Right lobe of liver (tissue), 6 donors: ENCODE results near the gene GSG1L. TPM values are rescaled to one million over a fixed set of nuclear protein-coding genes. Genes with fewer than 3 reads are reported as not detected.

ENCODE experiments used
- ATAC-seq, 4 donors: fragments of 200-7000 bp; cut with Tn5 transposase; one replicate each; pipeline ENCODE4 v1.9.1; 2020; ENCODE audit warnings: mild to moderate bottlenecking in 4 of 4, moderate library complexity in 4 of 4
- DNase-seq, 3 donors: peaks; one replicate each; pipeline ENCODE4 v3.0.0-alpha.2; 2020
- H3K27ac ChIP-seq, 3 donors: fragments of 200-600 bp; one replicate each; pipeline ENCODE4 v1.8.0; 2022
- H3K27me3 ChIP-seq, 2 donors: fragments of 200-600 bp; one replicate each; pipeline ENCODE4 v1.8.0; 2022
- H3K36me3 ChIP-seq, 4 donors: fragments of 200-600 bp; sonication (generic) in 1 of 4; one replicate each; pipeline versions ENCODE4 v1.5.1 to v1.8.0; 2017 to 2022; ENCODE audit warnings: control low read depth in 1 of 4
- H3K4me1 ChIP-seq, 4 donors: fragments of 200-600 bp; sonication (generic) in 1 of 4; one replicate each; pipeline versions ENCODE4 v1.5.1 to v1.8.0; 2017 to 2022; ENCODE audit warnings: control low read depth in 1 of 4
- H3K4me3 ChIP-seq, 3 donors: fragments of 200-600 bp; one replicate each; pipeline ENCODE4 v1.8.0; 2022
- H3K9me3 ChIP-seq, 4 donors: fragments of 200-600 bp; sonication (generic) in 1 of 4; one replicate each; pipeline versions ENCODE4 v1.5.1 to v1.8.0; 2017 to 2022; ENCODE audit warnings: control low read depth in 1 of 4
- POLR2A ChIP-seq: fragments of 450-650 bp; IDR thresholded peaks from one replicate; pipeline ENCODE4 v1.6.1; 2017; ENCODE audit warnings: antibody characterized with exemption, mild to moderate bottlenecking
- WGBS: methylation state at CpG from one replicate; pipeline ENCODE4 v1.1.6; 2018; ENCODE audit warnings: low coverage, low lambda C conversion rate; ENCODE audit not compliant: insufficient coverage; ENCODE audit errors: missing lambda C conversion rate; 5-methylcytosine and 5-hydroxymethylcytosine counted together
- intact Hi-C, 2 donors: fragments of 100-400 bp; cut with DNase I; formaldehyde crosslinking; loops; one replicate each; pipeline versions ENCODE4 v1.11.2 to v1.14.1; 2022
- total RNA-seq, 6 experiments: library from RNA; depleted of rRNA in 2 of 6; stranded (reverse); fragments of >200 nt in 2 of 6; fragmentation: NEBNext Ultra II Directional in 3 of 6; extraction: Animal tissue kit (Norgen Biotek cat#: 25700) in 3 of 6; gene quantifications; one replicate each; pipeline versions ENCODE4 v1.1.0 to v1.2.4, GENCODE V29; 2016 to 2023
- TF ChIP-seq, protein P1 (sequence below), 4 donors: fragments of 200-600 bp in 3 of 4; fragments of 450-650 bp in 1 of 4; IDR thresholded peaks; one replicate each; pipeline versions ENCODE4 v1.5.1 to v1.8.0; 2016 to 2022; ENCODE audit warnings: antibody characterized with exemption in 4 of 4, mild to moderate bottlenecking in 2 of 4
- donor health status: DM: no; HTN: yes; CAD: no.
- donor health status: DM: no; HTN: no; CAD: no.
- donor health status: DM: no; HTN: no; CAD: no.
- donor health status: DM: no; HTN: yes; CAD: no.
- donor health status: DM: no; HTN: yes; CAD: no.

The GSG1L gene
- total RNA-seq, 6 experiments from 2014 or later: 0.33 TPM; not detected in 5

DNA sequence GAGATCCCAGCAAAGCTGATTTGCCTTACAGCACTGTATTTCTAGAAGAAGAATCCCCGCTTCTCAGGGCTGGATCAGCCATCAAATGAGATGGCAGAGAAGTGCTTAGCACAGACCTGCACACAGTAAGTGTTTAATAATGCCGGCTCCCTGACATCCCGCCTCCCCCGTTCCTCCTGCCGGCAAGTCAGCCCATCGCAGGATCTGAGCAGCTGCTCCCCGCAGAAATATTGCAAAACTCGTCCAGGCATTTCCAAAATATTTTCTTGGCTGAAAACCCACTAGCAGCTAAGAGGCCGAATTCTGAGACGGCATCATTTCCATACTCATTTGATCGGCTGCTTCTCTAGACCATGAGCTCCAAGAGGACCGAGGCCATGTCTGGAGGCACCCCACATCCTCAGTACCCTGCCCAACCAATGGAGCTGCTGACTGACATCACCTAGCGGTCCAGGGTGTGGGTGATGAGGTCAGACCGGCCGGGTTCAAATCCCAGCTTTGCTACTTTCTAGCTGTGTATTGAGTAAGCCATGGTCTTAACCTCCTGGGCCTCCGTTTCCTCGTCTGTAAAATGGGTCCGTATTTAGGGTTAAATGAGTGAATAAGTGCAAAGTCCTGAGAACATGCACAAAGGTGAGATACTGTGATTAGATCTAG lies 262.1 kb downstream of the GSG1L start:
- DNase-seq (no peak), ATAC-seq (no peak)
- no peak overlapping the region for H3K27ac ChIP-seq
- 56% methylated on average over 12 of the region's 18 CpGs for WGBS
- no peaks in the 10 kb centered on the region for H3K27me3 ChIP-seq
- H3K4me3 ChIP-seq: no peak overlapping the region
- H3K36me3 ChIP-seq: no peaks in the 10 kb centered on the region
- no peaks in the 10 kb centered on the region for H3K4me1 ChIP-seq
- no peak for TF ChIP-seq POLR2A
- TF ChIP-seq, protein P1, sequence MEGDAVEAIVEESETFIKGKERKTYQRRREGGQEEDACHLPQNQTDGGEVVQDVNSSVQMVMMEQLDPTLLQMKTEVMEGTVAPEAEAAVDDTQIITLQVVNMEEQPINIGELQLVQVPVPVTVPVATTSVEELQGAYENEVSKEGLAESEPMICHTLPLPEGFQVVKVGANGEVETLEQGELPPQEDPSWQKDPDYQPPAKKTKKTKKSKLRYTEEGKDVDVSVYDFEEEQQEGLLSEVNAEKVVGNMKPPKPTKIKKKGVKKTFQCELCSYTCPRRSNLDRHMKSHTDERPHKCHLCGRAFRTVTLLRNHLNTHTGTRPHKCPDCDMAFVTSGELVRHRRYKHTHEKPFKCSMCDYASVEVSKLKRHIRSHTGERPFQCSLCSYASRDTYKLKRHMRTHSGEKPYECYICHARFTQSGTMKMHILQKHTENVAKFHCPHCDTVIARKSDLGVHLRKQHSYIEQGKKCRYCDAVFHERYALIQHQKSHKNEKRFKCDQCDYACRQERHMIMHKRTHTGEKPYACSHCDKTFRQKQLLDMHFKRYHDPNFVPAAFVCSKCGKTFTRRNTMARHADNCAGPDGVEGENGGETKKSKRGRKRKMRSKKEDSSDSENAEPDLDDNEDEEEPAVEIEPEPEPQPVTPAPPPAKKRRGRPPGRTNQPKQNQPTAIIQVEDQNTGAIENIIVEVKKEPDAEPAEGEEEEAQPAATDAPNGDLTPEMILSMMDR (IDR thresholded peaks at IDR 0.05): no peak
- H3K9me3 ChIP-seq: no peaks in the 10 kb centered on the region
- intact Hi-C loops: no loop called here

GRCh38 chr16:27800817-27801216 lies 262.7 kb downstream of the GSG1L start:
- TF ChIP-seq, protein P1 (IDR thresholded peaks at IDR 0.05): no peak
- TF ChIP-seq POLR2A: no peak
- no peak overlapping the region for H3K27ac ChIP-seq
- H3K4me3 ChIP-seq: no peak overlapping the region
- no peaks in the 10 kb centered on the region for H3K27me3 ChIP-seq
- intact Hi-C loops: no loop called here
- DNase-seq (no peak), ATAC-seq (no peak)
- WGBS: 58% methylated on average over 9 of the region's 9 CpGs
- no peaks in the 10 kb centered on the region for H3K9me3 ChIP-seq
- H3K4me1 ChIP-seq: no peaks in the 10 kb centered on the region
- H3K36me3 ChIP-seq: no peaks in the 10 kb centered on the region

DNA sequence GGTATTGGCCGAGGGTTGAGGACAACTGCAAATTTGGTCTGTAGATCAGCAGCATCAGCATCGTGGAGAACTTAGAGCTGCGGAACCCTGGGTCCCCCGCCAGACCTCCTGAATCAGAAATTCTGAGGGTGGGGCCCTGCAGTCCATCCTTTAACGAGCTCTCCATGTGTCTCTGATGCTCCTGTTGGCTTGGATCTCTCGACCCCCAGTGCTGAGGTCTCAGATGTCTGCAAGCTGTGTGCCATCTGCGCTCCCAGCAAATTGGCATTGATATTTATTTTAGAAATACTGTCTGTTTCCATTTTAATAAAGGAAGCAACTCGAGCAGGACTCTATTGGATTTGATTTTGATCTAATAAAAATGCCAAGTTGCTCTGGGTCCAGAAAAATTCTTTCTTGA lies 263.6 kb downstream of the GSG1L start:
- Histone ChIP-seq H3K9me3 (no peaks in the 10 kb centered on the region), H3K27ac (no peak overlapping the region), H3K4me1 (no peaks in the 10 kb centered on the region), H3K4me3 (no peak overlapping the region), H3K27me3 (no peaks in the 10 kb centered on the region), H3K36me3 (no peaks in the 10 kb centered on the region)
- DNase-seq: no peak
- no peak for ATAC-seq
- intact Hi-C loops: no loop called here
- no peak for TF ChIP-seq POLR2A
- TF ChIP-seq, protein P1 (IDR thresholded peaks at IDR 0.05): no peak
- WGBS: 0% methylated on average over 2 of the region's 8 CpGs

DNA sequence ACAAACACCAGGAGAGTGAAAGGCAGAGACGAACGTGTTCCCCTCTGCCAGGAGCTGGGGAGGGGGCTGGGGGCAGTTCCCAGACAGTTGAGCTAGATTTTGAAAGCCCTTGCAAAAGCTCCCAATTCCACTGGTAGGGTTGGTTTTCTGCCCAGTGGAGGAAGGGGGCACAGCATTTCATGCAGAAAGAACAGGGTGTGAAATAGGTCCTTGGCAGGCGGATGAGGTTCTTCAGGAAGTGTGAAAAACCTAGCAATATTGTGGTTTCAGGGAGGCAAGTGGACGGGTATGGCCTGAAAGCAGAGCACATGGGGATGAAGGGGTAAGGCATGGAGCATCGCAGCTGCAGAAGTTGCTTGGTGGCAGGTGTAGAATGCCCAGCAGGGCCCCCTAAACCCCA lies 265.3 kb downstream of the GSG1L start:
- intact Hi-C loops: no loop called here
- H3K4me3 ChIP-seq: no peak overlapping the region
- no peaks in the 10 kb centered on the region for H3K4me1 ChIP-seq
- no peaks in the 10 kb centered on the region for H3K27me3 ChIP-seq
- H3K27ac ChIP-seq: no peak overlapping the region
- no peak for ATAC-seq
- DNase-seq: no peak
- TF ChIP-seq, protein P1 (IDR thresholded peaks at IDR 0.05): no peak
- TF ChIP-seq POLR2A: no peak
- no peaks in the 10 kb centered on the region for H3K9me3 ChIP-seq
- WGBS: 37% methylated on average over 5 of the region's 5 CpGs
- no peaks in the 10 kb centered on the region for H3K36me3 ChIP-seq
